Right kidney (tissue), 1 donor: Measurements from ENCODE around the gene CH25H.

ENCODE experiments used
- DNase-seq: peaks from one replicate; pipeline ENCODE4 v3.0.0-alpha.2; 2016

The CH25H gene

GRCh38 chr10:89156161-89156835, 50.8 kb downstream of the CH25H start:
- DNase-seq, result no peak
